Stimulated activated CD4-positive, alpha-beta T cell treated with anti-CD3 and anti-CD28 coated beads, Interleukin-15, amount 100 ng/mL, for 48 hours (primary cell): ENCODE results near the gene CDH23.

Experiments used
- DNase-seq, 2 donors: peaks; one replicate each; pipeline ENCODE4 v3.0.0-alpha.2; 2020; ENCODE audit warnings: low read depth in 2 of 2

The CDH23 gene

GRCh38 chr10:71774916-71775702 lies 378.4 kb downstream of the CDH23 start:
- DNase-seq = no peak

- DNase-seq = no peak
Measured at GRCh38 chr10:71776481-71776925, 379.8 kb downstream of the CDH23 start.

- DNase-seq = no peak
Measured at GRCh38 chr10:71777213-71777985, 380.7 kb downstream of the CDH23 start.

DNA sequence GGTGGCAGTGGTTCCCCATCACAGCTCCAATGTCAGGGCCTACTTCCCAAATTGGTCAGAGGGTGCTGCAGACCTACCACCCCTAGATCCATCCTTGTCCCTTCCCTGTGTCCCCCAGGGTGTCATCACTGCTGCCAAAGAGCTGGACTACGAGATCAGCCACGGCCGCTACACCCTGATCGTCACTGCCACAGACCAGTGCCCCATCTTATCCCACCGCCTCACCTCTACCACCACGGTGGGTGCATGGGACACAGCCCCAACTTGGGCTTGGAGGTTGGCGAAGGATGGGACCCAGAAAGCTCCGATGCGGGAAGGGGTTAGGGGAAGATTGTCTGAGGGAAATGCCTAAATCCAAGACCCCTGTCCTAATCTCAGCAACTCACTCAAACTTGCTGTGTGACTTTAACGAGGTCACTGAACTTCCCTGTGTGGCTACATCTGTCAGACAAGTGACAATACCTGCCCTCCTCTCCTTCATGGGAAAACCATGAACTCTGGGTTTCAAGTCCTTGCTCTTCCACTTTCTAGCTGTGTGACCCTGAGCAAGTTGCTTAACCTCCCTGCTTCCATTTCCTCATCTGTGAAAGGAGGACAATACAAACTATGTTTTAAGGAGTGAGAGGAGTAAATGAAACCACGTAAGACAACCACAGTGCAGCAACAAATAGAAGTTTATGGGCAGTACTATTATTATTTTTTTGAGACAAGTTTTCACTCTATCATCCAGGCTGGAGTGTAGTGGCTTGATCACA lies 381.5 kb downstream of the CDH23 start:
- DNase-seq = no peak

- DNase-seq = no peak
Measured at GRCh38 chr10:71779641-71780040, 382.9 kb downstream of the CDH23 start.

GRCh38 chr10:71780156-71780555 lies 383.4 kb downstream of the CDH23 start:
- DNase-seq = no peak

GRCh38 chr10:71780719-71781118 lies 384.0 kb downstream of the CDH23 start:
- DNase-seq = no peak

- no peak for DNase-seq
Measured at GRCh38 chr10:71782221-71782916, 385.6 kb downstream of the CDH23 start.

DNA sequence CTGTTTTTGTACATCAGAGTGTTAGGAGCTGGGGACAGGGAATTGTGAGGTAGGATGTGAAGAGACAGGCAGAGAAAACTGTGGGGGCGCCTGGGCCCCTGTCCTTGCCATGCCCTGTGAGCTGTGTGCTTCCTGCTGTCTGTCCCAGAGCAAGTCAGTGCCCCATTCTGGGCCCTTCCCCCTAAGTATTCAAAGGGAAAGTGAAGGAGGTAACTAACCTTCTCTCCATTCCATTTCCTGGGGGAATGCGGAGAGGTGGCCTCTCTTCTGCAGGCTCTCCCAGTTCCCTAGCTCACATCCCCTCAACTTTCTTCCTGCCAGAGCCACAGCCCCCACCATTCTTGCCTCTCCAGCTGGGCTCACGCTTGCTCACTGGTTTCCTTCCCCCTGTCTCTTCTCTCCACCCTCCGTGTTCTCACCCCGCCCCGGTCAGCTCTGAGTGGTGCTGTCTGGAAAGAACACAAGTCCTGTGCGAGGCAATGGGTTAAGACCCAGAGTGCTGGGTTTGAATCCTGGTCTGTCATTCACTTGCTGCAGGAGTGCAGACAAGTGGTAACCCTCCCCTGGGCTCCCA lies 386.3 kb downstream of the CDH23 start:
- no peak for DNase-seq

DNA sequence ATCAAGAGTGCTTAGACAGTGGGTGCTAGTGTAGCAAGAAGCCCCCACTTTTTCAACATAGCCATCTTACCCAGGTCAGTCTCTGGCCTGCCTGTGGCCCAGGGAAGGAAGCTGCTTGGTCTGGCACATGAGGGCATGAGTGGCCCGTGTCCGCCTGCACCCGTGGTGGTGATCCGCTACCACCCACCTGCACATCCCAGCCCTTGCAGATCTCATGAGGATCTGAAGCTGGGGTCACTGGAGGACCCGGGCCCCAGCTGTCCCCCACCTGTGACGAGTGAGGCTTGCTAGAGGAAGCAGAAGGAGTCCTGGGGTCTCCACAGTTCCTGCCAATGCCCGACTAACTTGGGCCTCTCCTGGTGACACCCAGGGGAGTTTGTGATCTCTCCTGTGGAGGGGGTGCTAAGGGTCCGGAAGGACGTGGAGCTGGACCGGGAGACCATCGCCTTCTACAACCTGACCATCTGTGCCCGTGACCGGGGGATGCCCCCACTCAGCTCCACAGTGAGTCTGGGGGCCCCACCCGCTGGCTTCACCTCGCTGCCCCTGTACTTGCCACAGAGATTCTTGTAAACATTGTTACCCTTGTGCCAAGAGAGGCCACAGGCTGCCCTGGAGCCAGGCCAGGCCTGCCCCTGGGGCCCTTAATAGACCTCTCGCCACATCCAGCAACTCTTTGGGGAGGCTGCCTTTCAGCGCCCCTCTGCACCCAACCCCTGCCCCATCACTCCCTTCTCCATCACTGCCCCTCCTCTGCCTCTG lies 387.4 kb downstream of the CDH23 start:
- no peak for DNase-seq

DNA sequence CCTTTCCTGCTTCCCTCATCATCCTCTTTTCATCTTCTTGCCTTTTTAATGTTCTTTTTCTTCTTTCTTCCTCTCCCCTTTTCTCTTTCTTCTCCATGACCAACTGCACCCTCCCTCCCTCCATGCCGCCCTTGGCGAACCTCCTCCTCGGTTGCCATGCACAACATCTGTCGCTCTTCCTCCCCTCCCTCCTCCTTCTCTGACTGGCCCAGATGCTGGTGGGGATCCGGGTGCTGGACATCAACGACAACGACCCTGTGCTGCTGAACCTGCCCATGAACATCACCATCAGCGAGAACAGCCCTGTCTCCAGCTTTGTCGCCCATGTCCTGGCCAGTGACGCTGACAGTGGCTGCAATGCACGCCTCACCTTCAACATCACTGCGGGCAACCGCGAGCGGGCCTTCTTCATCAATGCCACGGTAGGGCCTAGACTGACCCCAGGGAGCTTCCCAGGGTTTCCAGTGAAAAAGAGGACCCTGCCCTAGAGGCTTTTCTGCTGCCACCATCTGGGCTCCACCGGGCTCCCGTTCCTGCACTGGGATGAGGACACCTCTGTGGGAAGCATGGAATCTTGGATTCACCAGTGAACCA lies 388.1 kb downstream of the CDH23 start:
- DNase-seq = no peak

DNA sequence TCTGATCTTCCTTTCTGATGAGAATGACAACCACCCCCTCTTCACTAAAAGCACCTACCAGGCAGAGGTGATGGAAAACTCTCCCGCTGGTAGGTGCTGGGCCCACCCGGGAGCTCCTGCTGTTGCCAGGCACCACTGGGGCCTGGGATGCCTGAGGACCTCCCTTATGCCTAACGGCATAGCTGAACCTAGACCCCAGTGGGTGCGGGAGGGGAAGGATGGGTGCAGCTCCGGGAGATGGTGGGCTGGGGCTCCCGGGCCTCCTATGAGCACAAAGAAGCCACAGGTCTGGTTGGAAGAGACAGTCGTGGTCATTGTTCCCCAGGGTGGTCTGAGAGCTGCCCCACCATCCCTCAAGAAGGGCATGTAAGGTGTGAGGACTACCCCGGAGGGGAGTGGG lies 392.2 kb downstream of the CDH23 start:
- DNase-seq = no peak

- DNase-seq = no peak
Measured at GRCh38 chr10:71789871-71790270, 393.2 kb downstream of the CDH23 start.

DNA sequence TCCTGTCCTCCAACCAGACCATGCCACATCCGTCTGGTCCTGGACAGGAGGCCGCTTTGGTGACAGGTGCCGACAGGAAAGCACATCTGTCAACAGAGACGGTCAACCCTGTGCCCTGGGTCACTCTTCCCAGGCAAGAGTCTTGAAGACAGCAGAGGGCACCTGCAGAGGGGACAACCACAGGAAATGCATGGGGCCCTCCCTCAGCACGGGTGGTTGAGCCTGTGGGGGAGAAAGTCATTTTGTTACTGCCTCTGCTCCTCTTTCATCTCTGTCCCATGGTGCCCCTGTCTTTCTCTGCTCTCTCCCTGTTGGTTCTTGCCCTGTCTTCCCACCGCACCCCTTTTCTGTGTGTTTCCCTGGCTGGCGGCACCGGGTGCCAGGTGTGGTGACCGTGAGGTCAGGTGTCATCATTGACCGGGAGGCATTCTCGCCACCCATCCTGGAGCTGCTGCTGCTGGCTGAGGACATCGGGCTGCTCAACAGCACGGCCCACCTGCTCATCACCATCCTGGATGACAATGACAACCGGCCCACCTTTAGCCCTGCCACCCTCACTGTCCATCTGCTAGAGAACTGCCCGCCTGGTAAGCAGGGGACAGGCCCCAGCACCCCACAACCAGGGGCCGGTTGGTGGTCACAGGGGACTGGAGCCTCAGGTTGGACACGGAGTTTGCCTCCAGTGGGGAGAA lies 394.2 kb downstream of the CDH23 start:
- no peak for DNase-seq

DNA sequence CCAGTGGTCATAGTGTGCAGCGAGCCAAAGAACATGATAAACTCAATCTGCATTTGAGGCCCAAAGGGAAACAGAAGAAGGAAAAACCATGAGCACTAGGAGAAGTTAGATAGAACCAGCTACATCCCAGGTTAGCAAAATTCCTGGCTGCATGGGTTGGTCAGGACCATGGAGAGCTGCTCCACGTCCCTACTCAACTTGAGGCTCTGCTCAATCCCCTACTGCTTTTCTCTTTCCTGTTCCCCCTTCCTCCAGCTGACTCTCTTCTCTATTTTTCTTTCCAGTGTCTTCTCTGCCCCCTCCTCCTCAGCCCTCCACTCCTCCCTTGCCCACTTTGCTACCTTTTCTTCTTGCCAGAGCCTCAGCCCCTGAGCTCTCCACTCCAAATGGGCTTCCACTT lies 398.5 kb downstream of the CDH23 start:
- no peak for DNase-seq

DNA sequence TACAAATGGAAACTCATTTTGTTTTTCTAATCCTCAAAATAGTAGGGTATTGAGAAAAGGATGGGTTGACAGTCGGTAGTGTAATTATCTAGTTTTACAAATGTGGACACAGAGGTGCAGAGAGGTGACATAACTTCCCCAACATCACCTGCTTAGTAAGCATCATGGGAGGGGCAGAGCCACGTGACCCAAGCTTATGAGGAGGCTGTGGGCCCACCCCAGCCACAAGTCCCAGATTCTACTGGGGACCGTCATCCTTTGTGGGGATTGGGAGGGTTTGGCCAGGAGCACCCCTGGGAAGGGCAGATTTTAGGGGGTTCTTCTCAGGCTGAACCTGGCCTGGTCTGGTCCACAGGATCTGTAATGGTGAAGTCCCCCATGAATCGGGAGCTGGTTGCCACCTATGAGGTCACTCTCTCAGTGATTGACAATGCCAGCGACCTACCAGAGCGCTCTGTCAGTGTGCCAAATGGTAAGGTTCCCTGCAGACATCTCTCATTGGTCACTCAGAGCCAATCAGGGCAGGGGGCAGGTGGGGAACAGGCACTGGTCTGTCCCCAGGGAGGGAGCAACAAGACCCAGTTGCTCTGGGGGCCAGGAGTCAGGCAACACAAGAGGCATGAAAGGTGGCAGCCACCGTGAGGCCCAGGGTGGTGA lies 400.2 kb downstream of the CDH23 start:
- no peak for DNase-seq

DNA sequence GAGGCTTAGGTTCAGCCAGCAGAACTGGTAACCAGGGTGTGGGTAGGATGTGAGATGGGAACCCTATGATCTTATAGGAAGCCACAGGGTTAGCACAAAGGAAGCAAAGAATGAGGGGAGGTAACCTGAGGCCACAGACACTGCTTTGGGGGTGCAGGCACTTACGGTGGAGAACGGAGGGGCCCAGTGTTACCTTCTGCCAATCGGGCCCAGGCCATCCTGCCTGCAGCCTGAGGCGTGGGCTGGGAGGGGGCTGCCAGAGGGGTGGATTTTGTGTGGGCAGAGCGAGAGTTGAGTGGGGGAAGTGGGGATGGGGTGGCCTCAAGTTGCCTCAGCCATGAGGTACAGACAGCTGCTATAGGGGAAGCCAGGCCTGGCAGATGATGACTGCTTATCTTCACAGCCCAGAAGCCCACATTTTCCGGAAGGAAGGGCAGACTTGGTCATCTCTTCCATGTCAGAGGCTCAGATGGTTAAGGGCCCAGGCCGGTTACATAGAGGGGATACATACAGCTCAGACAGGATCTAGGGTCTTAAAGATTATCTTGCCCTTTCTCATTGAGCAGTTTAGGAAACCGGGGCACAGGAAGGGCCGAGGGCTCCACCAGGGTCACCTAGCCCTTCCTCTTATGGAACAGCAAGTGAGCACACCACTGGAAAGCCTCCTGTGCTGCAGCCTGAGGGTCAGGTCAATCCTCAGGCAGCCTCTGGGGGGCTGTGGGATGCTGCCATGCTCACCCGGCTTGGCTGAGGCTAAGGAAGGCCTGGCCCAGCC lies 401.0 kb downstream of the CDH23 start:
- DNase-seq = no peak

DNA sequence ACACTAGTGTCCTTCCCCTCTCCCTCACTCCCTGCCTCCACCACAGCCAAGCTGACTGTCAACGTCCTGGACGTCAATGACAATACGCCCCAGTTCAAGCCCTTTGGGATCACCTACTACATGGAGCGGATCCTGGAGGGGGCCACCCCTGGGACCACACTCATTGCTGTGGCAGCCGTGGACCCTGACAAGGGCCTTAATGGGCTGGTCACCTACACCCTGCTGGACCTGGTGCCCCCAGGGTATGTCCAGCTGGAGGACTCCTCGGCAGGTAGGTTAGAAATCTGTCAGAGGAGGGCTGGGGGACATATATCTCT lies 401.5 kb downstream of the CDH23 start:
- DNase-seq = no peak

DNA sequence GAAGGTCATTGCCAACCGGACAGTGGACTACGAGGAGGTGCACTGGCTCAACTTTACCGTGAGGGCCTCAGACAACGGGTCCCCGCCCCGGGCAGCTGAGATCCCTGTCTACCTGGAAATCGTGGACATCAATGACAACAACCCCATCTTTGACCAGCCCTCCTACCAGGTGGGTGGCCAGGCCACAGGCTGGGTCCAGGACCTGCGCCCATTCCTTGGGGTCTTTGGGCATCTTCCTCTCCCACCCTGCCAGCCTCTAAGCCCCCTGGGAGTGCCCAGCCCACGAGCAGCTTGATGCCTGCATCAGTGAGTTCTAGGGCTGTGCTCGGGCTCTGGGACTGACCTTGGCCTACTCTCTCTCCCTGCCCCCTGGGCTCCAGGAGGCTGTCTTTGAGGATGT lies 402.4 kb downstream of the CDH23 start:
- DNase-seq = no peak
